Activated CD4-positive, alpha-beta T cell treated with anti-CD3 and anti-CD28 coated beads, Interleukin-2, amount 10 ng/mL, durations not matched to agents 7 days and 5 days (primary cell): ENCODE results near the gene GRB7. TPM values are rescaled to one million over a fixed set of nuclear protein-coding genes. Genes with fewer than 3 reads are reported as not detected.
"Not testable (repeated sequence)": the region's sequence is repeated elsewhere in the genome, so short reads cannot be mapped to it uniquely, and the experiment has no call there.

ENCODE experiments used
- CTCF ChIA-PET: fragments of 350-600 bp; sonication (Branson Sonifier 250); formaldehyde crosslinking; loops from one replicate; lab custom pipeline; 2021; ENCODE audit warnings: antibody characterized with exemption; lab: Charles Lee
- POLR2A ChIA-PET: fragments of 350-600 bp; sonication (Branson Sonifier 250); formaldehyde crosslinking; loops from one replicate; lab custom pipeline; 2021; ENCODE audit warnings: antibody characterized with exemption; lab: Charles Lee
- DNase-seq: peaks from one replicate; pipeline ENCODE4 v3.0.0-alpha.2; 2020
- H3K27ac Mint-ChIP-seq: one replicate; pipeline ENCODE4 v1.8.0; 2021; ENCODE audit warnings: mild to moderate bottlenecking, moderate library complexity, mixed read lengths
- H3K27me3 Mint-ChIP-seq: one replicate; pipeline ENCODE4 v1.8.0; 2021; ENCODE audit warnings: mixed read lengths
- H3K36me3 Mint-ChIP-seq: one replicate; pipeline ENCODE4 v1.8.0; 2021; ENCODE audit warnings: low read depth, mixed read lengths
- H3K4me1 Mint-ChIP-seq: one replicate; pipeline ENCODE4 v1.8.0; 2021; ENCODE audit warnings: mixed read lengths
- H3K4me3 Mint-ChIP-seq: one replicate; pipeline ENCODE4 v1.8.0; 2021; ENCODE audit warnings: mild to moderate bottlenecking, moderate library complexity, mixed read lengths
- H3K9me3 Mint-ChIP-seq: one replicate; pipeline ENCODE4 v1.8.0; 2021; ENCODE audit warnings: mixed read lengths
- total RNA-seq, 2 experiments: library from RNA; stranded (reverse); gene quantifications; one replicate each; pipeline ENCODE4 v1.2.3, GENCODE V29; 2021

The GRB7 gene
- under 1 TPM; 0.69 to 0.81 TPM for total RNA-seq

- Mint-ChIP-seq H3K36me3 (peaks cover 3% of the 10 kb centered on the region), H3K27me3 (peaks cover 6% of the 10 kb centered on the region), H3K27ac (peak within 1 kb of the TSS; percentile 68), H3K9me3 (no peaks in the 10 kb centered on the region), H3K4me3 (peak within 1 kb of the TSS; percentile 60), H3K4me1 (peaks cover 38% of the 10 kb centered on the region)
- no peak for DNase-seq
- POLR2A ChIA-PET: no interaction called here
- CTCF ChIA-PET: interaction anchor here (2.1 kb wide), 1 partner anchor 8 kb away, joined by 9 read pairs; the partner anchor contains the start of gene MIEN1
Measured at GRCh38 chr17:39737760-39738567, at the start of gene GRB7. GRB7 (plus strand) TSS chr17:39737938; CDS start chr17:39742302, 4,364 bp downstream.

- Mint-ChIP-seq H3K27ac (peak overlapping the region; percentile 98), H3K9me3 (peaks cover 7% of the 10 kb centered on the region), H3K27me3 (no peaks in the 10 kb centered on the region), H3K4me3 (peak overlapping the region; percentile 94), H3K4me1 (peaks cover 29% of the 10 kb centered on the region), H3K36me3 (peaks cover 24% of the 10 kb centered on the region)
- CTCF ChIA-PET: interaction anchor here (1.0 to 2.4 kb wide), 8 partner anchors 10 to 341 kb away, joined by 3 to 14 read pairs (median 6); partner anchors contain the start of gene MIEN1
- no peak for DNase-seq
- POLR2A ChIA-PET: interaction anchor here (0.7 to 1.0 kb wide), 2 partner anchors 14 to 41 kb away, joined by 3 to 6 read pairs; partner anchors contain the start of gene MIEN1
Measured at GRCh38 chr17:39688475-39688835, 49.3 kb upstream of the GRB7 start.

GRCh38 chr17:39688945-39689344 is 48.8 kb upstream of the GRB7 start:
- H3K9me3 Mint-ChIP-seq: peaks cover 7% of the 10 kb centered on the region
- ChIA-PET POLR2A (no interaction called here), CTCF (interaction anchor here (1.1 to 2.4 kb wide), 5 partner anchors 11 to 67 kb away, joined by 3 to 14 read pairs (median 5); partner anchors contain the start of genes ERBB2 and MIEN1)
- peak overlapping the region; percentile 98 for H3K27ac Mint-ChIP-seq
- peak overlapping the region; percentile 94 for H3K4me3 Mint-ChIP-seq
- DNase-seq: no peak
- H3K4me1 Mint-ChIP-seq: peaks cover 29% of the 10 kb centered on the region
- no peaks in the 10 kb centered on the region for H3K27me3 Mint-ChIP-seq
- peaks cover 23% of the 10 kb centered on the region for H3K36me3 Mint-ChIP-seq

GRCh38 chr17:39694593-39694992 is 43.1 kb upstream of the GRB7 start:
- Mint-ChIP-seq H3K4me3 (no peak overlapping the region), H3K36me3 (peaks cover 3% of the 10 kb centered on the region), H3K27me3 (peaks cover 9% of the 10 kb centered on the region), H3K4me1 (peaks cover 2% of the 10 kb centered on the region), H3K9me3 (no peaks in the 10 kb centered on the region), H3K27ac (no peak overlapping the region)
- CTCF ChIA-PET: no interaction called here
- no peak for DNase-seq
- POLR2A ChIA-PET: no interaction called here

GRCh38 chr17:39695089-39695474 is 42.7 kb upstream of the GRB7 start:
- Mint-ChIP-seq H3K9me3 (no peaks in the 10 kb centered on the region), H3K4me1 (peaks cover 5% of the 10 kb centered on the region)

GRCh38 chr17:39696731-39697130 is 41.0 kb upstream of the GRB7 start:
- H3K27me3 Mint-ChIP-seq: peaks cover 26% of the 10 kb centered on the region
- POLR2A ChIA-PET: no interaction called here
- CTCF ChIA-PET: interaction anchor here (1.0 to 1.5 kb wide), 3 partner anchors 9 to 75 kb away, joined by 4 to 5 read pairs (median 4); partner anchors contain the start of gene PGAP3
- no peak for DNase-seq
- peaks cover 5% of the 10 kb centered on the region for H3K4me1 Mint-ChIP-seq
- H3K9me3 Mint-ChIP-seq: no peaks in the 10 kb centered on the region
- peaks cover 3% of the 10 kb centered on the region for H3K36me3 Mint-ChIP-seq
- H3K27ac Mint-ChIP-seq: peak overlapping the region; percentile 9
- no peak overlapping the region for H3K4me3 Mint-ChIP-seq

More at GRCh38 chr17:39695089-39695474, 42.7 kb upstream of the GRB7 start:
- no peak for DNase-seq
- H3K27me3 Mint-ChIP-seq: peaks cover 11% of the 10 kb centered on the region
- no peak overlapping the region for H3K27ac Mint-ChIP-seq
- no peak overlapping the region for H3K4me3 Mint-ChIP-seq
- H3K36me3 Mint-ChIP-seq: peaks cover 3% of the 10 kb centered on the region
- CTCF ChIA-PET: interaction anchor here (1.5 kb wide), 1 partner anchor 12 kb away, joined by 4 read pairs; no protein-coding TSS in a partner anchor
- POLR2A ChIA-PET: no interaction called here

- Mint-ChIP-seq H3K36me3 (peaks cover 3% of the 10 kb centered on the region), H3K4me1 (peaks cover 5% of the 10 kb centered on the region), H3K4me3 (no peak overlapping the region), H3K9me3 (no peaks in the 10 kb centered on the region), H3K27me3 (peaks cover 36% of the 10 kb centered on the region), H3K27ac (no peak overlapping the region)
- POLR2A ChIA-PET: no interaction called here
- no peak for DNase-seq
- CTCF ChIA-PET: no interaction called here
Measured at GRCh38 chr17:39697961-39698360, 39.8 kb upstream of the GRB7 start.

- peaks cover 42% of the 10 kb centered on the region for H3K27me3 Mint-ChIP-seq
- H3K9me3 Mint-ChIP-seq, H3K36me3 Mint-ChIP-seq, H3K27ac Mint-ChIP-seq, POLR2A ChIA-PET, DNase-seq, H3K4me3 Mint-ChIP-seq, H3K4me1 Mint-ChIP-seq: not testable (repeated sequence)
- CTCF ChIA-PET: interaction anchor here (0.6 to 1.4 kb wide), 2 partner anchors 31 to 236 kb away, joined by 3 to 4 read pairs; partner anchors contain the start of gene MIEN1
Measured at GRCh38 chr17:39699157-39699817, 38.5 kb upstream of the GRB7 start.

GRCh38 chr17:39699818-39700147 is 38.0 kb upstream of the GRB7 start, which contains the start of gene ERBB2:
ERBB2 (plus strand) TSS chr17:39700064; CDS start chr17:39700239, 175 bp downstream.
- Mint-ChIP-seq H3K4me3 (no peak within 1 kb of the TSS), H3K27me3 (peaks cover 42% of the 10 kb centered on the region), H3K36me3 (peaks cover 3% of the 10 kb centered on the region), H3K9me3 (no peaks in the 10 kb centered on the region), H3K4me1 (peaks cover 6% of the 10 kb centered on the region), H3K27ac (no peak within 1 kb of the TSS)
- CTCF ChIA-PET: interaction anchor here (0.6 to 1.4 kb wide), 4 partner anchors 10 to 236 kb away, joined by 3 to 4 read pairs (median 4); partner anchors contain the start of gene MIEN1
- no peak for DNase-seq
- POLR2A ChIA-PET: no interaction called here

- no peak for DNase-seq
- no peak overlapping the region for H3K4me3 Mint-ChIP-seq
- POLR2A ChIA-PET: no interaction called here
- H3K27me3 Mint-ChIP-seq: peaks cover 42% of the 10 kb centered on the region
- peaks cover 6% of the 10 kb centered on the region for H3K4me1 Mint-ChIP-seq
- CTCF ChIA-PET: interaction anchor here (0.8 to 1.4 kb wide), 4 partner anchors 11 to 30 kb away, joined by 3 to 4 read pairs (median 4); partner anchors contain the start of gene MIEN1
- H3K27ac Mint-ChIP-seq: no peak overlapping the region
- H3K9me3 Mint-ChIP-seq: no peaks in the 10 kb centered on the region
- H3K36me3 Mint-ChIP-seq: peaks cover 3% of the 10 kb centered on the region
Measured at GRCh38 chr17:39700148-39700987, 37.4 kb upstream of the GRB7 start.

GRCh38 chr17:39701012-39701783 is 36.5 kb upstream of the GRB7 start:
- Mint-ChIP-seq H3K9me3 (no peaks in the 10 kb centered on the region), H3K4me1 (peaks cover 6% of the 10 kb centered on the region), H3K36me3 (peaks cover 3% of the 10 kb centered on the region), H3K27ac (no peak overlapping the region), H3K27me3 (peaks cover 42% of the 10 kb centered on the region), H3K4me3 (no peak overlapping the region)
- CTCF ChIA-PET: interaction anchor here (1.0 to 1.2 kb wide), 2 partner anchors 18 to 29 kb away, joined by 3 to 4 read pairs; partner anchors contain the start of gene MIEN1
- POLR2A ChIA-PET: interaction anchor here (0.8 kb wide), 1 partner anchor 11 kb away, joined by 4 read pairs; no protein-coding TSS in a partner anchor
- DNase-seq: no peak
